HuH-7.5 (cell line): Measurements from ENCODE around the gene CDK16.

ENCODE experiments used
- DNase-seq: peaks from one replicate; pipeline ENCODE4 v3.0.0; 2011; ENCODE audit warnings: low spot score

CDK16 gene

GRCh38 chrX:47209508-47210238, 8.8 kb upstream of the CDK16 start:
- DNase-seq = no peak

GRCh38 chrX:47210661-47211425, 7.6 kb upstream of the CDK16 start:
- no peak for DNase-seq

DNA sequence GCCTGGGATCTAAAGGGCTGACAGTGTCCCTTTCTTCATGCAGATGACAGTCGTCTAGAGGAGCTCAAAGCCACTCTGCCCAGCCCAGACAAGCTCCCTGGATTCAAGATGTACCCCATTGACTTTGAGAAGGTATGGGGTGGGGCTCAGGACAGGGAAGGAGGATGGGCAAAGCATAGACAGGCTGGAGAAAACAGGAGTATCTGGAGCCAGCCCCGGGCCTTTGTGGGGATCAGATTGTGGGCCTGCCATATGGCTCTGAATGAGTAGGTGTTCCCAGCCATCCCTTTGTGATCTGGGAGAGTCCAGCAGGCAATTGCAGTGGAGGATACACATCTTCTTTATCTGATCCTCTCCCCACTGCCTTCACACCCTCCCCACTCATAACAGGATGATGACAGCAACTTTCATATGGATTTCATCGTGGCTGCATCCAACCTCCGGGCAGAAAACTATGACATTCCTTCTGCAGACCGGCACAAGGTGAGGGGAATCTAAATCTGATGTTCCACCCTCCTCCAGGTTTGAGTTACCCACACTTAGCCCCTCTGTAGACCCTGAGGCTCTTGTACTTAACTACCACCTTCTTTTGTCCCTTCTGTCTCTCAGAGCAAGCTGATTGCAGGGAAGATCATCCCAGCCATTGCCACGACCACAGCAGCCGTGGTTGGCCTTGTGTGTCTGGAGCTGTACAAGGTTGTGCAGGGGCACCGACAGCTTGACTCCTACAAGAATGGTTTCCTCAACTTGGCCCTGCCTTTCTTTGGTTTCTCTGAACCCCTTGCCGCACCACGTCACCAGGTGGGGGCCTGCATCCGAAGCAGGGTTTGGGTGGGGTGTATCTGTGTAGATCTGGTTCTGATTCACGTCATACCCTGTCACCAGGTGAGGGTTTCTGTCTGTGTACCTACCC, 5.8 kb upstream of the CDK16 start:
- no peak for DNase-seq

DNA sequence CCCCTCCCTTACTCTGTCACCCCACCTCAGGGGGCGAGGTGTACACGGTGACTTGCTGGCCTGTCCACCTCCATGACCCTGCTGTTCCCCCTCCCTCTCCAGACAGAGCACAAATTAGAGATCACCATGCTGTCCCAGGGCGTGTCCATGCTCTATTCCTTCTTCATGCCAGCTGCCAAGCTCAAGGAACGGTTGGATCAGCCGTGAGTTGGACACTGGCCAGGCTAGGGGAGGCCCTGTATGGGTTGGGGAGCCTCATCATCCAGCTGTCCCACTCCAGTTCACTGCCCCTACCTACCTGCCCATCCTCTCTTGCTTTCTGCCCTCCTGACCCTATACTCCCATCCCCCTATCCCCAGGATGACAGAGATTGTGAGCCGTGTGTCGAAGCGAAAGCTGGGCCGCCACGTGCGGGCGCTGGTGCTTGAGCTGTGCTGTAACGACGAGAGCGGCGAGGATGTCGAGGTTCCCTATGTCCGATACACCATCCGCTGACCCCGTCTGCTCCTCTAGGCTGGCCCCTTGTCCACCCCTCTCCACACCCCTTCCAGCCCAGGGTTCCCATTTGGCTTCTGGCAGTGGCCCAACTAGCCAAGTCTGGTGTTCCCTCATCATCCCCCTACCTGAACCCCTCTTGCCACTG, 3.9 kb upstream of the CDK16 start:
- DNase-seq = no peak

GRCh38 chrX:47215291-47215900, 3.1 kb upstream of the CDK16 start:
- no peak for DNase-seq

DNA sequence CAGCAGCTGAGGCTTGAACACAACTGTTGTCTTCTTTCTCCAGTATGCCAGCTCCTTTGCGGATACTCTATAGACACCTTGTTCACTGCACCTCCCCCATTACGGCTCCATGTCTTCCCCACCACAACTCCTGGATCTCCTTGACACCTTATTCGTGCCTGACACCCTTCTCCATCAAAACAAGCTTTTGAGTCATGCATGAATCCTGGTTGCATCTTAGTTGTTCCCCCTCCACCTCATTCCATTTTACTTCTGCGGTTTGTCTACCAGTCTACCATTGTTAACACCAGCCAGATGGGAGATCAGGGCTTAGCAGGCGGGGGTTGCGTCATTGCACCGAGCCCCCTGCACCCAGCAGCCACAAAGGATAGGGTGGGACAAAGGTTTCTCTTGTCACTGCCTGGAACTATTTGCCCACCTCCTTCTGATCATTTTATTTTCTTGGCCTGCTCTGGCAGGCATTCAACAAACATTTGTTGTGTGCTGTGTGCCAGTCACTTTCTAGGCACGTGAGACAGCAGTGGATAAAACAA, 2.0 kb upstream of the CDK16 start:
- DNase-seq = no peak

DNA sequence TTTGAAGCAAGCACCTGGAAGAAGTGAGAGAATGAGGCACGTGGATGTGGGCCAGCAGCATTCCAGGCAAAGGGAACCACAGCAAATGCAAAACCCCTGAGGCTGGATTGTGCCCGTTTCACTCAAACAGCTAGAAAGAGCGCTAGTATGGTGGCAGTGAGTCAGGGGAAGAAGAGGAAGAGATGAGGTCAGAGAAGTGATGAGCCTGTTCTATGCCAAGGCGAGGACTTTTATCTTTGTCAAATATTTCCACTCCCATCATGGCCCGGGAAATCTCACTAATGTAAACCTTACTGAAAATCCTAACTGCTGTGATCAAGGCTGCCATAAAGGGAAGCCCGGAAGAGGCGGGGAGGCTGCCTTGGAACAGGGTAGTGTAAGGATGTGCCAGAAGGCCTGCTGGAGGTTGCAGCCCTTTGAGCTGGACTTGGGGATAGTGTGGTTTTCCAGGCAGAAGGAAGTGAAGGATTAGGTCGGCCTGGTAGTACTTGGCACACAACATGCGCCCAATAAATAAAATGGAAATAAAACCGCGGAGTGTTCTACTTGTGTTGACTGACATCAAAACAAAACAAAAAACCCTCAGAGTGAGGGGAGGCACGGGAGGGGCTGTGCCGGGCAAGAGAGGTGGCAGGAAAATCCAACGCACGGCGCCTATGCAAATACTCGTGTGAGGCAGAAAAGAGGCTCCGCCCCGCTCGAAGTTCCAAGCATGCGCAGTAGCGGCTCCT, 1.2 kb upstream of the CDK16 start:
- no peak for DNase-seq

- peak; percentile 77 for DNase-seq
These were observed 615 bp upstream of the CDK16 start for GRCh38 chrX:47217852-47218279.

- no peak for DNase-seq
These were observed 687 bp downstream of the CDK16 start for GRCh38 chrX:47218920-47219815.

DNA sequence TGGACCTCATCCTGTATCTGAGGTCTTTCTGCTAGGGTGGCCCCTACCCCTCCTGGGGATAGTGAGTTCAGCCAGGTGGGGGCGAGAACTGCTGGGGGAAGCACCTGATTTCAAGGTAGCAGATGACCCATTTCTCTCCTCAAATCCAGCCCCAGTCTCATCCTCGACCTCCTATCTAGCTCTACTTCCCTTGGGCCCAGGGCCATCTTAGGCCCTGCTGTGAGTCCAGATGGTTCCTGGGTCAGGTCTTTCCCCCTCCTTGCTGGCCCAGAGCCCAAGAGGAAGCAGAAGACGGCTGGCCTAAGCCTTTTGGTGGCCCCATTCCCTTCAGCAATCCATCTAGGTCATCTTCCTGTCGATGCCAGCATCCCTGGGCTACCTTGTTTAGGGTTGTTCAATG, 3.3 kb downstream of the CDK16 start:
- no peak for DNase-seq

DNA sequence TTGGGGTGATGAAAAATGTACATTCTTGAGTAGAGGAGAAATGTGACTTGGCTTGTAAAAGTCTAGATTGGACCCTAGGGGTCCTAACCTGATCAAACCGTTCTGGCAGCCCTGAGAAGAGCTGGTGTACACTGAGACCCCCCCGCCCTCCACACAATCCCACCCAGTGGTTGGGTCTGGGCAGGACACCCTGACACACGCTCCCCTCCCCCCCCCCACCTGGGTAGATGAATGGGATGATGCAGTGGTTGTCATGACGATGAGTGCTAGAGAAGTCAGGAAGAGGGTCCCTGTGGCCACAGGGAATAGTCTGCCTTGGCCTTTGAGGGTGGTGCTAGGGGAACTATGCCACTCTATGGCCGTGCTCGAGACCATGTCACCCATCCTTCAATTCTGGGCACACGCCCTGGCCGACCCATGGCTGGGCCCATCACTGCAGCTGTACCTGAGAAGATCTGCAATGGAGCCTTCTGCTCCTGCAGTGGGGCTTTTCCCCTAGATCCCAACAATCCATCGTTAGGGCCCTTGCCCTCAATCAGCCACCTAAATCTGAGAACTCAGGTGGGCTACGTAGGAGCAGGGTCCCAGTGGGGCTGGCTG, 4.4 kb downstream of the CDK16 start:
- DNase-seq = no peak

DNA sequence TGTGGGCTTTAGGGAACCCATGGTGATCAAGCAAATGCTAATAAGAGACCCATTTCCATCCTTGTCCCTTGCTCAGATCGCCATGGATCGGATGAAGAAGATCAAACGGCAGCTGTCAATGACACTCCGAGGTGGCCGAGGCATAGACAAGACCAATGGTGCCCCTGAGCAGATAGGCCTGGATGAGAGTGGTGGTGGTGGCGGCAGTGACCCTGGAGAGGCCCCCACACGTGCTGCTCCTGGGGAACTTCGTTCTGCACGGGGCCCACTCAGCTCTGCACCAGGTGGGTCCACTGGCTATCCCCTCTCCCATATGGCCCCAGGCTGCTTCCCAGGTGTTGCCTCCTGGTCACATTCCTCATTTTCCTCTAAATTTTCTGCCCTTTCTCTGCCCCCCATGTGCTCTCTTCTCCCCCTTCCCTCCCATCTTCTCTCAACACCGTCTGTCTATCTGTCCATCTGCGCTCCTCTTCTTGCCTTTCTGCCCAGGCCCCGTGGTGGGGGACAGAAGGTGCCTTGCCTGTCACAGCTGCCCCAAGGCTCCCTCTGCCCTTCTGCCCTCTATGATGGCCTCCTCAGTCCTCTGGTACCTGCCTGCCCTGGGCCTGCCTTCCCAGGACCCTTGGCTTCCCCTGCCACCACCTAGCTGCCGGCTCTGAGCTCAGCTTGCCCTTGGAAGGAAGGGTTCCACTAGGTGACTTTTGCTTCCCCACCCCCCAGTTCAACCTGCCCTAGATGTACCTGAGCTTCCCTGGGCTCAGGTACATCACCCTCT, 5.2 kb downstream of the CDK16 start:
- DNase-seq = no peak

GRCh38 chrX:47224266-47224895, 5.9 kb downstream of the CDK16 start:
- DNase-seq = no peak

GRCh38 chrX:47224896-47225290, 6.4 kb downstream of the CDK16 start:
- no peak for DNase-seq

DNA sequence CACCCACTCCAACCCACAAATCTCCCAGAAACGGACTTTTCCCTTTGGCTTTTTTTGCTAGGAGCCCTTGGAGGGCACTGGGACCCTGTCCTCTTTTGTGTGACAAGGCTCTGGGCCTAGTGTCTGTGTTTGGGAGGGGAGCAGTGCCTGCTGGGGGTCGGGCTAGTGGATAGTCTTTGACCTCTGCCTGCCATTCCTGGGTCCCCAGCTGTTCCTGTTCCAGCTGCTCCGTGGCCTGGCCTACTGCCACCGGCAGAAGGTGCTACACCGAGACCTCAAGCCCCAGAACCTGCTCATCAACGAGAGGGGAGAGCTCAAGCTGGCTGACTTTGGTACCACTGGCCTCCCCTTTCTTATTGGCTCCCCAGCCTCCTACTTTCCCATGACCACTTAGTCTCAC, 7.6 kb downstream of the CDK16 start:
- DNase-seq = no peak

- no peak for DNase-seq
These were observed 8.3 kb downstream of the CDK16 start for GRCh38 chrX:47226531-47227333.

DNA sequence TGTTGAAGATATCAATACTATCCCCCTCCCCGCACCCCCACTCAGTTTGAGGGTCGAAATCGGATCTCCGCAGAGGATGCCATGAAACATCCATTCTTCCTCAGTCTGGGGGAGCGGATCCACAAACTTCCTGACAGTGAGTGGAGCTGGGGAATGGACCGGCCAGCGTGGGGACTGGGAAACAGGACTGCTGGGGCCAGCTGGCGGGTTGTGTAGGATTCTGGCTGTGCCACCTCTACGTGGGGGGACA, 8.8 kb downstream of the CDK16 start:
- no peak for DNase-seq
